H1 (cell line): ENCODE measurements around the gene FGFBP1. TPM values are rescaled to one million over a fixed set of nuclear protein-coding genes. Genes with fewer than 3 reads are reported as not detected.

Experiments
- CTCF ChIA-PET: fragments of 300-600 bp; sonication (Branson Sonifier 250); formaldehyde crosslinking; loops from one replicate; lab custom pipeline; 2021; ENCODE audit not compliant: partially characterized antibody; lab: Charles Lee
- POLR2A ChIA-PET: fragments of 300-600 bp; sonication (Branson Sonifier 250); formaldehyde crosslinking; loops from one replicate; lab custom pipeline; 2021; ENCODE audit warnings: inconsistent platforms; ENCODE audit not compliant: partially characterized antibody; lab: Charles Lee
- DNase-seq, 2 experiments: peaks; one replicate each; pipeline versions ENCODE4 v3.0.0 to v3.0.0-alpha.2; 2010 to 2022; ENCODE audit warnings: low spot score in 2 of 2, low read depth in 1 of 2, mixed read lengths in 1 of 2
- FAIRE-seq: peaks from 2 replicates; lab custom pipeline; 2011; peaks lifted over from hg19 to GRCh38; lab: Jason Lieb, UNC
- H2AFZ ChIP-seq: 2 replicates; pipeline ENCODE4 v1.8.1; 2012; ENCODE audit warnings: low read length, inconsistent platforms
- H2AK5ac ChIP-seq: 2 replicates; pipeline ENCODE4 v1.6.1; 2013; ENCODE audit warnings: low read depth, low read length
- H2BK120ac ChIP-seq: replicated peaks from 2 replicates; pipeline ENCODE3; 2013; ENCODE audit warnings: low read depth, low read length, inconsistent platforms
- H2BK12ac ChIP-seq: 2 replicates; pipeline ENCODE4 v1.6.1; 2013; ENCODE audit warnings: low read depth, low read length
- H2BK15ac ChIP-seq: 2 replicates; pipeline ENCODE4 v1.6.1; 2013; ENCODE audit warnings: low read length
- H2BK20ac ChIP-seq: 2 replicates; pipeline ENCODE4 v1.6.1; 2013; ENCODE audit warnings: low read length
- H2BK5ac ChIP-seq: 2 replicates; pipeline ENCODE4 v1.6.1; 2013; ENCODE audit warnings: low read depth, low read length
- H3K14ac ChIP-seq: 2 replicates; pipeline ENCODE4 v1.6.1; 2013; ENCODE audit warnings: inconsistent platforms; ENCODE audit not compliant: insufficient read length
- H3K18ac ChIP-seq: 2 replicates; pipeline ENCODE4 v1.6.1; 2013; ENCODE audit warnings: low read length; ENCODE audit errors: extremely low read depth
- H3K23ac ChIP-seq: 2 replicates; pipeline ENCODE4 v1.6.1; 2013; ENCODE audit warnings: inconsistent platforms; ENCODE audit not compliant: insufficient read length
- H3K23me2 ChIP-seq: 2 replicates; pipeline ENCODE4 v1.6.1; 2013; ENCODE audit warnings: low read depth, low read length
- H3K27ac ChIP-seq: 2 replicates; pipeline ENCODE4 v1.6.1; 2011; ENCODE audit warnings: low read depth, low read length, inconsistent platforms
- H3K27me3 ChIP-seq, 4 experiments: replicated peaks in 1 of 4; 1 replicate in 1 of 4; 2 replicates in 3 of 4; pipeline versions ENCODE4 v1.6.1 to v1.8.1; 2011 to 2013; ENCODE audit warnings: low read length in 3 of 4, mild to moderate bottlenecking in 3 of 4, inconsistent platforms in 2 of 4, mixed read lengths in 2 of 4, moderate library complexity in 1 of 4; ENCODE audit not compliant: control insufficient read depth in 3 of 4, insufficient read depth in 3 of 4; ENCODE audit errors: extremely low read depth in 1 of 4
- H3K36me3 ChIP-seq, 4 experiments: 2 replicates each; pipeline versions ENCODE4 v1.6.1 to v1.8.1; 2011 to 2013; ENCODE audit warnings: mild to moderate bottlenecking in 4 of 4, low read length in 3 of 4, moderate library complexity in 2 of 4, control low read depth in 1 of 4, inconsistent platforms in 1 of 4; ENCODE audit not compliant: insufficient read depth in 4 of 4, control insufficient read depth in 2 of 4
- H3K4ac ChIP-seq: replicated peaks from 2 replicates; pipeline ENCODE3; 2013; ENCODE audit warnings: low read length, low read depth, mixed read lengths, inconsistent platforms; ENCODE audit not compliant: insufficient read length
- H3K4me1 ChIP-seq, 4 experiments: replicated peaks in 1 of 4; 1 replicate in 1 of 4; 2 replicates in 3 of 4; pipeline versions ENCODE4 v1.6.1 to v1.8.1; 2011 to 2013; ENCODE audit warnings: low read length in 3 of 4, inconsistent platforms in 2 of 4, mixed read lengths in 1 of 4; ENCODE audit not compliant: insufficient read depth in 4 of 4, control insufficient read depth in 3 of 4
- H3K4me2 ChIP-seq, 2 experiments: 2 replicates each; pipeline versions ENCODE4 v1.6.1 to v1.8.1; 2011 to 2013; ENCODE audit warnings: low read depth in 2 of 2, low read length in 2 of 2, control low read depth in 1 of 2, inconsistent platforms in 1 of 2, mild to moderate bottlenecking in 1 of 2; ENCODE audit not compliant: insufficient read depth in 1 of 2
- H3K4me3 ChIP-seq, 4 experiments: fragments of 200-600, 300-600 bp in 1 of 4; sonication (generic), shearing (Covaris generic), sonication (Bioruptor Twin) in 1 of 4; 2 replicates each; pipeline versions ENCODE4 v1.5.1 to v1.8.1; 2011 to 2016; ENCODE audit warnings: low read length in 4 of 4, low read depth in 3 of 4, control low read depth in 2 of 4, inconsistent platforms in 2 of 4, mild to moderate bottlenecking in 2 of 4, mixed read lengths in 1 of 4, moderate library complexity in 1 of 4; ENCODE audit not compliant: insufficient read depth in 2 of 4; ENCODE audit errors: extremely low read depth in 1 of 4
- H3K56ac ChIP-seq: replicated peaks from 2 replicates; pipeline ENCODE3; 2013; ENCODE audit warnings: low read depth, mild to moderate bottlenecking, mixed read lengths, low read length, inconsistent platforms; ENCODE audit not compliant: insufficient read length
- H3K79me1 ChIP-seq: 2 replicates; pipeline ENCODE4 v1.6.1; 2013; ENCODE audit warnings: low read depth, low read length, control low read depth
- H3K79me2 ChIP-seq, 2 experiments: 2 replicates each; pipeline versions ENCODE4 v1.6.1 to v1.8.1; 2012 to 2013; ENCODE audit warnings: low read length in 2 of 2, mild to moderate bottlenecking in 2 of 2, inconsistent platforms in 1 of 2; ENCODE audit not compliant: insufficient read depth in 2 of 2, control insufficient read depth in 1 of 2
- H3K9ac ChIP-seq, 4 experiments: replicated peaks in 1 of 4; 1 replicate in 1 of 4; 2 replicates in 3 of 4; pipeline versions ENCODE4 v1.6.1 to v1.8.1; 2011 to 2013; ENCODE audit warnings: low read depth in 3 of 4, low read length in 3 of 4, control low read depth in 2 of 4, mild to moderate bottlenecking in 2 of 4, moderate library complexity in 2 of 4, inconsistent platforms in 1 of 4; ENCODE audit errors: extremely low read depth in 1 of 4
- H3K9me3 ChIP-seq, 2 experiments: 2 replicates each; pipeline versions ENCODE4 v1.6.1 to v1.8.1; 2012 to 2013; ENCODE audit warnings: mild to moderate bottlenecking in 2 of 2, moderate library complexity in 2 of 2, control low read depth in 1 of 2, inconsistent platforms in 1 of 2, low read depth in 1 of 2, low read length in 1 of 2, mixed read lengths in 1 of 2; ENCODE audit not compliant: insufficient read depth in 2 of 2
- H4K20me1 ChIP-seq, 2 experiments: replicated peaks in 1 of 2; 2 replicates each; pipeline versions ENCODE3 to v1.8.1; 2011 to 2013; ENCODE audit warnings: inconsistent platforms in 2 of 2, low read length in 2 of 2, mild to moderate bottlenecking in 1 of 2; ENCODE audit not compliant: insufficient read depth in 2 of 2, control insufficient read depth in 1 of 2
- H4K5ac ChIP-seq: 2 replicates; pipeline ENCODE4 v1.6.1; 2013; ENCODE audit warnings: low read length, low read depth, mixed read lengths, inconsistent platforms; ENCODE audit not compliant: insufficient read length
- H4K8ac ChIP-seq: 2 replicates; pipeline ENCODE4 v1.8.0; 2013; ENCODE audit warnings: mild to moderate bottlenecking, moderate library complexity, low read length, inconsistent platforms; ENCODE audit not compliant: insufficient read depth; ENCODE audit errors: extremely low read depth
- H4K91ac ChIP-seq: replicated peaks from 2 replicates; pipeline ENCODE3; 2013; ENCODE audit warnings: low read length, mixed read lengths, inconsistent platforms; ENCODE audit not compliant: insufficient read length
- CBX5 ChIP-seq: fragments of 300-800, 300-1000 bp; sonication (generic); IDR thresholded peaks from 2 replicates; pipeline ENCODE4 v1.7.1; 2016; ENCODE audit warnings: antibody characterized with exemption, low read length, low read depth
- CBX8 ChIP-seq: fragments of 300-800, 300-1000 bp; sonication (generic); IDR thresholded peaks from 2 replicates; pipeline ENCODE4 v1.7.1; 2016; ENCODE audit warnings: low read depth, low read length, borderline replicate concordance
- EGR1 ChIP-seq: IDR thresholded peaks from 2 replicates; pipeline ENCODE4 v1.6.1; 2011; ENCODE audit warnings: low read depth, low read length, borderline replicate concordance
- KDM4A ChIP-seq: IDR thresholded peaks from one replicate; pipeline ENCODE4 v1.7.1; 2012; ENCODE audit warnings: low read depth, mild to moderate bottlenecking, moderate library complexity, low read length, inconsistent platforms; ENCODE audit not compliant: severe bottlenecking
- KDM5A ChIP-seq: fragments of 200-600 bp; IDR thresholded peaks from 2 replicates; pipeline ENCODE4 v1.7.1; 2012; ENCODE audit warnings: mild to moderate bottlenecking, low read length, inconsistent platforms, mixed read lengths
- MAFK ChIP-seq: IDR thresholded peaks from 2 replicates; pipeline ENCODE4 v1.6.1; 2012; ENCODE audit warnings: low read depth, mild to moderate bottlenecking, improper control_type of control experiment, low read length
- MAX ChIP-seq: IDR thresholded peaks from 2 replicates; pipeline ENCODE4 v1.6.1; 2012; ENCODE audit warnings: inconsistent platforms
- NANOG ChIP-seq: IDR thresholded peaks from 2 replicates; pipeline ENCODE4 v1.6.1; 2011; ENCODE audit warnings: low read length, low read depth, mild to moderate bottlenecking, inconsistent platforms; ENCODE audit not compliant: insufficient read depth, poor library complexity, severe bottlenecking
- WGBS, 2 experiments: shearing (Covaris generic) in 1 of 2; methylation state at CpG; one replicate each; pipeline versions ENCODE4 v1.1.6 to v1.1.7; 2013 to 2015; ENCODE audit warnings: low lambda C conversion rate in 2 of 2, mixed read lengths in 2 of 2, inconsistent platforms in 1 of 2, low coverage in 1 of 2, missing lambda C conversion rate in 1 of 2; ENCODE audit not compliant: insufficient replicate concordance in 2 of 2, insufficient coverage in 1 of 2, insufficient read length in 1 of 2; ENCODE audit errors: extremely low coverage in 1 of 2, missing lambda C conversion rate in 1 of 2; 5-methylcytosine and 5-hydroxymethylcytosine counted together
- polyA plus RNA-seq, 7 experiments: library from polyadenylated mRNA; depleted of rRNA in 3 of 7; stranded (reverse) in 5 of 7; unstranded in 2 of 7; fragments of >200 nt in 5 of 7; fragments of 200-250 nt in 2 of 7; gene quantifications; 1 replicate in 5 of 7; 2 replicates in 1 of 7; 4 replicates in 1 of 7; pipeline versions ENCODE4 v1.2.1 to v1.2.3, GENCODE V29; 2011 to 2013; ENCODE audit warnings: missing spikeins in 2 of 7, mixed read lengths in 2 of 7
- total RNA-seq: library from RNA; stranded (reverse); fragmentation: NEBNext Ultra II Directional; extraction: Animal tissue kit (Norgen Biotek cat#: 25700); gene quantifications from 2 replicates; pipeline ENCODE4 v1.2.1, GENCODE V29; 2021

Gene FGFBP1
- total and polyA plus RNA-seq, 2 of the 8 experiments (the other 6 are each of a cell fraction or from before 2014, with no cell fraction given), result 0.17 to 0.20 TPM

- H3K79me2 ChIP-seq, result no peaks in the 10 kb centered on the region
- H3K18ac ChIP-seq, result no peak overlapping the region
- no peak overlapping the region for H4K91ac ChIP-seq
- H3K4me3 ChIP-seq, result no peak overlapping the region
- no peaks in the 10 kb centered on the region for H3K23me2 ChIP-seq
- no peaks in the 10 kb centered on the region for H4K20me1 ChIP-seq
- no peak overlapping the region for H4K5ac ChIP-seq
- no peak for FAIRE-seq
- ChIA-PET POLR2A (no interaction called here), CTCF (interaction anchor here (0.8 to 3.1 kb wide), 4 partner anchors 21 to 45 kb away, joined by 3 to 19 read pairs (median 4); partner anchors contain the start of gene FGFBP1)
- no peak overlapping the region for H3K9ac ChIP-seq
- H3K79me1 ChIP-seq, result no peaks in the 10 kb centered on the region
- H3K4ac ChIP-seq, result no peak overlapping the region
- H3K9me3 ChIP-seq, result peaks cover 0 to 6% of the 10 kb centered on the region in 2 experiments; a peak in 1 of 4 replicates
- H3K56ac ChIP-seq, result no peak overlapping the region
- no peak overlapping the region for H2AK5ac ChIP-seq
- H2BK5ac ChIP-seq, result no peak overlapping the region
- H3K4me2 ChIP-seq, result no peak overlapping the region
- no peak overlapping the region for H3K23ac ChIP-seq
- no peak for TF ChIP-seq NANOG
- TF ChIP-seq CBX5, result no peak
- TF ChIP-seq KDM4A, result no peak
- TF ChIP-seq KDM5A, result no peak
- no peak for TF ChIP-seq MAFK
- TF ChIP-seq MAX, result no peak
- no peak for TF ChIP-seq CBX8
- TF ChIP-seq EGR1, result no peak
- DNase-seq, result no peak
- no peak overlapping the region for H2BK120ac ChIP-seq
- no peak overlapping the region for H2AFZ ChIP-seq
- no peak overlapping the region for H2BK12ac ChIP-seq
- H3K4me1 ChIP-seq, result no peaks in the 10 kb centered on the region
- H2BK20ac ChIP-seq, result no peak overlapping the region
- no peaks in the 10 kb centered on the region for H3K36me3 ChIP-seq
- no peak overlapping the region for H4K8ac ChIP-seq
- no peak overlapping the region for H3K14ac ChIP-seq
- no peaks in the 10 kb centered on the region for H3K27me3 ChIP-seq
- no peak overlapping the region for H3K27ac ChIP-seq
- H2BK15ac ChIP-seq, result no peak overlapping the region
- 91% methylated on average over 2 of the region's 2 CpGs; no CpG with 5 or more reads in 1 of the 2 experiments for WGBS, 2 experiments
Measured at GRCh38 chr4:15917297-15917696, 21.2 kb downstream of the FGFBP1 start.
